NCI-H345 treated with DMSO at 0.1 percent for 48 hours (cell line): ENCODE measurements around the gene SCN1B.
"Not testable (repeated sequence)": the region's sequence is repeated elsewhere in the genome, so short reads cannot be mapped to it uniquely, and the experiment has no call there.

ENCODE experiments used
- DNase-seq: peaks from one replicate; lab custom pipeline; 2025; ENCODE audit not compliant: unreplicated experiment; lab: John Stamatoyannopoulos, UW

Gene SCN1B

GRCh38 chr19:35000647-35001501, 29.4 kb upstream of the SCN1B start:
- DNase-seq, result peak; percentile 21

DNA sequence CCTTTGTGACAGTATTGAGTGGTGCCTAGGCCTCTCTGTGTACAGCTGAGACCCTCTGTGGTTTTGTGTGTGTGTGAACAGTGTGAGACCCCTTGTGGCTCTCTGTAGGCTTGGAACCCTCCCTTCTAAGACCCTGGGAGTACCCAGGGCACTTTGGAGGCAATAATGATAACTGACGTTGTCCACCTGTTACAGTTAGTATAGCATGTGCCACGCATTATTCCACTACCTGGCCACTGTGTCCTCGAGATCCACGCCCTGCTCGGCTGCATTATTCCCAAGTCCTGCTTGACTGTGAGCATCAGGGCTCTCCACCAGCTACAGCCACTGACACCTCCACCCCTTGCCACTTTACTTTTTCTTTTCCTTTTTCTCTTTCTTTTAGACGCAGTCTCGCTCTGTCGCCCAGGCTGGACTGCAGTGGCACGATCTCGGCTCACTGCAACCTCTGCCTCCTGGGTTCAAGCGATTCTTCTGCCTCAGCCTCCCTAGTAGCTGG, 28.2 kb upstream of the SCN1B start:
- no peak for DNase-seq

GRCh38 chr19:35004517-35005255, 25.6 kb upstream of the SCN1B start:
- no peak for DNase-seq

DNA sequence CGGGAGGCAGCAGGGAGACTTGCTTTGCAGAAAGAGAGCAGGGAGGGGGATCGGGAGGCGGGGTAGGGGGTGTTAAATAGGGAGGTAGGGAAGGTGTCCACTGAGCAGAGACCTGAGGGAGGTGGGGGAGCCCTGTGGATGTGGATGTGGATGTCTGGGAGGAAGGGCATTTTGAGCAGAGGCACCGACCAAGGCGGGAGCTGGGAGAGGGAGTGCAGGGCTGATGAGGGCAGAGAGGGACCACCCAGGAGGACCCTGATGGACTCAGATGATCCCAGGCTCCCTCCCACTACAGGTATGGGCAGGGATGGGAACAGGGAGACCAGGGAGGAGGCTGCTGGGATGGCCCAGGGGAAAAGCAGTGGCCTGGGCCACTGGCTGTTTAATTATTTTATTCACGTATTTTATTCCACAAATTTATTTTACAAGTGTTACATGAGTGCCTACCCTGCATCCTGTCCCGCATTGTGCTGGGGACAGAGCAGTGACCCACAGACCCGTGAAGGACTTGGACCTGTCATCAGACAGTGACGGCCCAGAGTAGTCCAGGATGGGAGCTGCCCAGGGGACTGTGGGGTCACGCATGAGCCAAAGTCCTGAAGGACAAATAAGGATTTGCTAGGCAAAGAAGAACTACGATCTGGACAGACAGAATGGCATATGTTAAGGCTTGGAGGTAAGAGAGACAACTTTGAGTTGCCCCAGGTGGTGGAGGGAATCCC, 24.9 kb upstream of the SCN1B start:
- DNase-seq, result no peak

GRCh38 chr19:35006007-35006341, 24.3 kb upstream of the SCN1B start:
- DNase-seq, result not testable (repeated sequence)

DNA sequence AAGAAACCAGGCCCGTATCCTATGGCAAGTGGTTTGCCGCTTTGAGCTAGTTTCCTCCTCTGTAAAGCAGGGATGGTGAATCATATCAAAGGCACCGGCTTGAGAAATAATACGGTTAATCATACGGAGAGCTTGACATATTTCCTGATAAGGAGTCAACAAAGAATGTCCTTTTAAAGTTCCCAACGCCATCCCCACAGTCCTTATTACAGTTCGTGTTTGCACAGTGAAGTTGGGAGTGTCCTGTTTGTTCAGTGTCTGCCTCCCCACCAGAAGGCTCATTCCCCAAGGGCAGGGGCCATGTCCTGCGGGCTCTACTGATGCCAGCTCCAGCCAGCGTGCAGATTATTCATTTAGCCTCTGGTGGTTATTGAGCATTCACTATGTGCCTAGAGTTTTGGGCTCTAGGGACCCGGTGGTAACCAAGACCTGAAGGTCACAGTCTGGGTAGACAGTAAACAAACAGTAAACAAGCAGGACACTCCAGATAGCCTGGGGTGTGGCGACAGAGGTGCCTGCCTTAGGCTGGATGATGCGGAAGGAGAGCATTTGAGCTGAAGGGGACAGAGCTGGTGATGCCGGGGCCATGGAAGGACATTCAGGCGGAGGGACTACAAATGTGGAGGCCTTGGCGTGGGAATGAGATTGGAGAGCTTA, 23.8 kb upstream of the SCN1B start:
- no peak for DNase-seq

GRCh38 chr19:35006999-35007365, 23.3 kb upstream of the SCN1B start:
- no peak for DNase-seq

DNA sequence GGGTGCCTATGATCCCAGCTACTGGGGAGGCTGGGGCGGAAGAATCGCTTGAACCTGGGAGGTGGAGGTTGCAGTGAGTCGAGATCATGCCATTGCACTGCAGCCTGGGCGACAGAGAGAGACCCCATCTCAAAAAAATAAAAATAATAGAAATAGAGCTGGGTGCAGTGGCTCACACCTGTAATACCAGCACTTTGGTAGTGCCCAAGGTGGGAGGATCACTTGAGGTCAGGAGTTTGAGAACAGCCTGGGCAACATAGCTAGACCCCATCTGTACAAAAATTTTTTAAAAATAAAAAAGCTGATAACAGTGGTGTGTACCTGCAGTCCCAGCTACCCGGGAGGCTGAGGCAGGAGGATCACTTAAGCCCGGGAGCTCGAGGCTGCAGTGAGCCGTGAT, 22.8 kb upstream of the SCN1B start:
- DNase-seq, result not testable (repeated sequence)

GRCh38 chr19:35008891-35009341, 21.4 kb upstream of the SCN1B start:
- no peak for DNase-seq

- DNase-seq, result no peak
Observed at GRCh38 chr19:35009424-35010415, 20.6 kb upstream of the SCN1B start.

DNA sequence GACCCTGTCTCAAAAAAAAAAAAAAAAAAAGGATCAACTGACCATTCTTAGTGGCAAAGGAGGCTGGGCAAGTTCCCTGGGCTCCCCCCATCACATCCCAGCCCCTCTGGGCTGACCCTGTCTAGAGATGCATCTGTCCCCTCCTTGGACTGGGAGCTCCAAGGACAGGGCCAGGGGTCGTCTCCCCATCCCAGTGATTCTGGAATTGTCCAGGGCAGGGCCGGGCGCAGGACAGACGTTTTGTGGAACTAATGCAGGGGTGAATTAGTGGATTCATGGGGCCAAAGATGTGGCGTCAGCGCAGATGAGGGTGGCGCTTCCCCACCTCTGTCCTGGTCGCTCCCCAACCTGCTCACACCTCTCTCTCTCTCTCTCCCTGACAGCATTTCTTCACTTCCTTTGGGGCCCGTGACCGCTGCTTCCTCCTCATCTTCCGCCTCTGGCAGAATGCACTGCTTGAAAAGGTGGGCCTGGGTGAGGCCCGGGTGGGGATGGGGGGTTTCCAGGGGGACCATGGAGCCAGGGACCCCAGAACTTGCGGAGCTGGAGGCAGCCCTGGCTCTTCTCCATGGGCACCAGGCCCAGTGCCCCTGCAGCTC, 19.1 kb upstream of the SCN1B start:
- no peak for DNase-seq

DNA sequence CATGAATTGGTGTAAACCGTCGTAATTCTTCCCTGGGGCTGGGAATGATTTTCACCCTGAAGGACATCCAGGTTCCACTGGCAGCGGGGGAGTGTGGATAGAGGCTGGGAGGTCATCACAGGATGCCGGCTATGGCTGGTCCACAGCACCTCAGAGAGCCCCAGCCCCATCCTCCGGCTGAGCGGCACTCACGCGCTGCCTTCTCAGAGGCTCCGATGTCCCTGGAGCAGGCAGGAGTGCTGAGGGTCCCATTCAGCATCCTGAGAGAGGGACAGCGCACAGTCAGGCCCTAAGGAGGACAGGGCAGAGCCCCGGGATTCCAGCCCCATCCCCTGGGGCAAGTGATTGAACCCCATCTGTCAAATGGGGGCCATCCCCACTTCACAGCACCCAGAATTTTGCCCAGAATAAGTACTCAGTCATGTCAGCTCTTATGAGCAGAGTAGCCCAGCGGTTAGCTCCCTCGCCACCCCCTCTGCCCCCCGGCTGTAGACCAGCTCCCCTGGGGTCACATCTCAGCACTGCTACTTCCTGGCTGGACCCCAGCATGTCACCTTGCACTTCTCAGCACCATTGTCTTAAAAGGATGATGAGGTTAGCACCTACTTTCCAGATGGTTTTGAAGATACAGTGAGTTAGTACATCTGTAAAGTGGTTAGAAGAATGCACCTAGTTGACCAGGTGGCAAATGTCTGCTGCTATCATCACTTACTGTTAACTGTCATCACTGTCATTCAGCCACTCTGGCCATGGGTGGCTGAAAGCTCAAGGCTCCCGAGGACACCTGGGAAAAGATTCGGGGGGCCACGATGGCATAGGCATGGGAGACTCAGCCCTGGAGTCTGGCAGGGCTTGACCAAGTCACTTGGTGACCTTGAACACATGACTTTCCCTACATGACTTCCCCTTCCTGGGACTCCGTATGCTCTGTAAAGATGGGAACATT, 18.3 kb upstream of the SCN1B start:
- no peak for DNase-seq

DNA sequence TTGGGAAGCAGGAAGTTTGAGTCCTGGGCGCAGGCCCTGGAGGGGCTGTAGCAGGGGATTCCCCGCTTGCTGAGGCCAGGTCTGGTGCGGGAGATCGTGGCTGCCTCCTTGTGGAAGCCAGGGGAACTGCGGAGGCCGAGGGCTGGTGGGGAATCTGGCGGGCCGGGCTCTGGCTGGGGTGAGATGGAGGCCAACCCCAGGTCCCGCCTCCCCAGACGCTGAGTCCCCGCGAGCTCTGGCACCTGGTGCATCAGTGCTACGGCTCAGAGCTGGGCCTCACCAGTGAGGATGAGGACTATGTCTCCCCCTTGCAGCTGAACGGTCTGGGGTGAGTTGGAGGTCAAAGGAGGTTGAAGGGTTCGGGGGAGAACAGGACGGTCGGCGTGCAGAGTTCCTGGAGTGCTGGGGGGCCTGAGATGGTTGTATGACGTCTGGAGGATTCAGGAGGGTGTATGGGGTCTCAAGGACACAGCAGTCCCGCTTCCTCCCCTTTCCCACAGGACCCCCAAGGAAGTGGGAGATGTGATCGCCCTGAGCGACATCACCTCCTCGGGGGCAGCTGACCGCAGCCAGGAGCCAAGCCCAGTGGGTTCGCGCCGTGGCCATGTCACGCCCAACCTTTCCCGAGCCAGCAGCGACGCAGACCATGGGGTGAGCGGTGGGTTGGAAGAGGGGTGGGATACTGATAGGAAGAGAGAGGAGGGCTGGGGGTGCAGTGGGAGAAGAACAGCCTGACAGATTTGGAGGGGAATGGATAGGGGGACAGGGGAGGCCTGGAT, 17.0 kb upstream of the SCN1B start:
- DNase-seq, result peak; percentile 31

- DNase-seq, result no peak
Observed at GRCh38 chr19:35013820-35014754, 16.2 kb upstream of the SCN1B start.

- not testable (repeated sequence) for DNase-seq
Observed at GRCh38 chr19:35014774-35015173, 15.5 kb upstream of the SCN1B start.

DNA sequence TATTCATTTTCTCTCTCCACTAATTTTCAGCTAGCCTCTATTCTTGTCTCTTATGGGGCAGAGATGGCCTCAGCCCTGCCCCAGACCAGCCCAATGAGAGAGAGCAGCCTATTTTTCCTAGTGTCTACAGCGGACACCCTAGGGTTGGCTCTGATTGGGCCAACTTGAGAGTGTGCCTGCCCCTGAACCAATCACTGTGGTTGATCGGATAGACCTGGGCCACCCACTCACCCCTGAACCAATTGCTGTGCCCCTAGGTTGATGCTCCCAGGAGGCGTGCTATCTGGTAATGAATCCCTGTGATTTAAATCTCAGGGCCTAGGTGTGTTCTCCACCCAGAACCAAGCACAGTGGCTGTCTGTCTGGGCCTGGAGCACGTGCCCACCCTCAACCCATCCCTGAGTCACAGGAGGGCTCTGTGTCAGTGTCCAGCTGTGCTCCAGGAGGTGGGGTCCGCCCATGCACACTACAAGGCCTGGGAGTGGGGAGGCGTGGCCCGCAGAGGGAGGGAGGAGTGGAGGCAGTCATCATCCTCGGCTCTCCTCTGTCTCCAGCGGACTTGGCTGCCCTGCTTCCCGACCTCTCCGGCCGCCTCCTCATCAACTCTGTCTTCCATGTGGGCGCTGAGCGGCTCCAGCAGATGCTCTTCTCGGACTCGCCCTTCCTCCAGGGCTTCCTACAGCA, 14.9 kb upstream of the SCN1B start:
- no peak for DNase-seq
